PC-3 (cell line): ENCODE results near the gene SNCAIP. TPM values are rescaled to one million over a fixed set of nuclear protein-coding genes. Genes with fewer than 3 reads are reported as not detected.

ENCODE experiments used
- ATAC-seq: fragments of 200-7000 bp; cut with Tn5 transposase; 2 replicates; pipeline ENCODE4 v1.9.1; 2020; ENCODE audit warnings: mild to moderate bottlenecking, moderate library complexity
- BruUV-seq: library from RNA; stranded (reverse); fragments of 400-500 nt; replicated peaks from 2 replicates; lab custom pipeline; 2021; lab: Mats Ljungman, UMichigan
- CTCF ChIA-PET: fragments of 300-600 bp; sonication (Branson Sonifier 250); formaldehyde crosslinking; loops from one replicate; lab custom pipeline; 2022; ENCODE audit warnings: antibody characterized with exemption; lab: Charles Lee
- POLR2A ChIA-PET: fragments of 300-600 bp; sonication (Branson Sonifier 250); formaldehyde crosslinking; loops from one replicate; lab custom pipeline; 2022; ENCODE audit warnings: antibody characterized with exemption; ENCODE audit not compliant: unreplicated experiment; lab: Charles Lee
- DNase-seq: peaks from one replicate; pipeline ENCODE4 v3.0.0-alpha.2; 2015
- H2AFZ ChIP-seq: fragments of 300-600 bp; sonication (generic); 2 replicates; pipeline ENCODE4 v1.6.0; 2016; ENCODE audit warnings: antibody characterized with exemption, low read length
- H3F3A ChIP-seq: fragments of 300-600 bp; sonication (generic); one replicate; pipeline ENCODE4 v1.6.0; 2017; ENCODE audit warnings: antibody characterized with exemption, low read length, control low read depth, mild to moderate bottlenecking; ENCODE audit not compliant: unreplicated experiment
- H3K27ac ChIP-seq: fragments of 300-600 bp; sonication (generic); 2 replicates; pipeline ENCODE4 v1.5.1; 2016; ENCODE audit warnings: mild to moderate bottlenecking, low read length
- H3K27me3 ChIP-seq: fragments of 300-600 bp; sonication (generic); 2 replicates; pipeline ENCODE4 v1.6.1; 2016; ENCODE audit warnings: low read length, mixed read lengths
- H3K36me3 ChIP-seq: fragments of 300-600 bp; sonication (generic); 2 replicates; pipeline ENCODE4 v1.6.1; 2016; ENCODE audit warnings: low read depth, mixed run types, low read length, mixed read lengths
- H3K4me1 ChIP-seq: fragments of 300-600 bp; sonication (generic); 2 replicates; pipeline ENCODE4 v1.5.1; 2016; ENCODE audit warnings: low read length; ENCODE audit not compliant: insufficient read depth
- H3K4me2 ChIP-seq: fragments of 300-600 bp; sonication (generic); 2 replicates; pipeline ENCODE4 v1.6.0; 2016; ENCODE audit warnings: low read length
- H3K4me3 ChIP-seq: fragments of 300-600 bp; sonication (generic); 2 replicates; pipeline ENCODE4 v1.5.1; 2016; ENCODE audit warnings: mild to moderate bottlenecking, low read length, mixed read lengths
- H3K79me2 ChIP-seq: fragments of 300-600 bp; sonication (generic); 2 replicates; pipeline ENCODE4 v1.6.1; 2017; ENCODE audit warnings: low read length, mixed read lengths
- H3K9ac ChIP-seq: fragments of 300-600 bp; sonication (generic); 2 replicates; pipeline ENCODE4 v1.6.0; 2016; ENCODE audit warnings: mild to moderate bottlenecking, low read length
- H3K9me2 ChIP-seq: fragments of 300-600 bp; sonication (generic); replicated peaks from 2 replicates; pipeline ENCODE4 v1.6.1; 2016; ENCODE audit warnings: mixed run types, low read length, mixed read lengths
- H3K9me3 ChIP-seq: fragments of 300-600 bp; sonication (generic); 2 replicates; pipeline ENCODE4 v1.6.1; 2016; ENCODE audit warnings: low read length, mixed read lengths
- H4K20me1 ChIP-seq: fragments of 300-600 bp; sonication (generic); 2 replicates; pipeline ENCODE4 v1.6.1; 2016; ENCODE audit warnings: low read length, mixed read lengths
- EZH2 ChIP-seq: fragments of 300-600 bp; sonication (generic); IDR thresholded peaks from one replicate; pipeline ENCODE4 v1.6.1; 2017; ENCODE audit warnings: antibody characterized with exemption, mild to moderate bottlenecking, low read length; ENCODE audit not compliant: unreplicated experiment
- EZH2phosphoT487 ChIP-seq: fragments of 300-600 bp; sonication (generic); IDR thresholded peaks from 2 replicates; pipeline ENCODE4 v1.6.1; 2018; ENCODE audit warnings: mild to moderate bottlenecking, antibody characterized with exemption, low read length, borderline replicate concordance
- intact Hi-C: fragments of 100-400 bp; cut with micrococcal nuclease; formaldehyde crosslinking; loops from 2 replicates; pipeline ENCODE4 v1.9.0; 2023
- total RNA-seq: library from RNA; depleted of rRNA; stranded (reverse); fragments of >200 nt; gene quantifications from 2 replicates; pipeline ENCODE4 v1.2.3, GENCODE V29; 2014
- TF ChIP-seq, protein P1 (sequence below): fragments of 300-600 bp; sonication (generic); conservative IDR thresholded peaks from 2 replicates; pipeline ENCODE4 v1.5.1; 2017; ENCODE audit warnings: antibody characterized with exemption, low read depth, mild to moderate bottlenecking, low read length

Gene SNCAIP
- total RNA-seq, 1 experiment from 2014 or later: not detected

DNA sequence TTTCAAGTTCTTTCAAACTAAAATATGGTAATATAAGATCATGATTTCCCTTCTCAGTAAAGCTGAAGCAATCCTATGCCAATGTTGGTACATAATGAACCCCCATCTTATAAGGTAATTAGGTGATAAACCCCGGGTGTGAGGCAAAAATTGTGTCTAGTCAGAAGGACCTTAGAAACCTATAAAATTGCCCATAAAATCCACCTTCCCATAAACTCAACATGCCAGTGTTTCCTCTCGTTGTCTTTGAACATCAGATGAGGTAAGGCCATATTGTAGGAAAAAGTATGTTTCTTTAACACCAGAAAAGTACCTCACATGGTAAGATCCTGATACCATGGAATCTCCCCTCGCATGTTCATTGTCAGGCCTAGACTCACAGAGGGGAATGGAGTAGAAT lies 43.3 kb downstream of the SNCAIP start:
- Histone ChIP-seq H3F3A (no peaks in the 10 kb centered on the region), H3K4me3 (no peak overlapping the region), H3K9me3 (no peaks in the 10 kb centered on the region), H3K4me1 (no peaks in the 10 kb centered on the region), H3K36me3 (no peaks in the 10 kb centered on the region), H4K20me1 (no peaks in the 10 kb centered on the region), H3K27ac (no peak overlapping the region), H3K9ac (no peak overlapping the region), H3K27me3 (no peaks in the 10 kb centered on the region), H2AFZ (no peak overlapping the region), H3K4me2 (no peak overlapping the region), H3K79me2 (no peaks in the 10 kb centered on the region), H3K9me2 (no peaks in the 10 kb centered on the region)
- no peak for ATAC-seq
- DNase-seq: no peak
- CTCF ChIA-PET: no interaction called here
- intact Hi-C loops: no loop called here
- POLR2A ChIA-PET: no interaction called here
- TF ChIP-seq, protein P1, sequence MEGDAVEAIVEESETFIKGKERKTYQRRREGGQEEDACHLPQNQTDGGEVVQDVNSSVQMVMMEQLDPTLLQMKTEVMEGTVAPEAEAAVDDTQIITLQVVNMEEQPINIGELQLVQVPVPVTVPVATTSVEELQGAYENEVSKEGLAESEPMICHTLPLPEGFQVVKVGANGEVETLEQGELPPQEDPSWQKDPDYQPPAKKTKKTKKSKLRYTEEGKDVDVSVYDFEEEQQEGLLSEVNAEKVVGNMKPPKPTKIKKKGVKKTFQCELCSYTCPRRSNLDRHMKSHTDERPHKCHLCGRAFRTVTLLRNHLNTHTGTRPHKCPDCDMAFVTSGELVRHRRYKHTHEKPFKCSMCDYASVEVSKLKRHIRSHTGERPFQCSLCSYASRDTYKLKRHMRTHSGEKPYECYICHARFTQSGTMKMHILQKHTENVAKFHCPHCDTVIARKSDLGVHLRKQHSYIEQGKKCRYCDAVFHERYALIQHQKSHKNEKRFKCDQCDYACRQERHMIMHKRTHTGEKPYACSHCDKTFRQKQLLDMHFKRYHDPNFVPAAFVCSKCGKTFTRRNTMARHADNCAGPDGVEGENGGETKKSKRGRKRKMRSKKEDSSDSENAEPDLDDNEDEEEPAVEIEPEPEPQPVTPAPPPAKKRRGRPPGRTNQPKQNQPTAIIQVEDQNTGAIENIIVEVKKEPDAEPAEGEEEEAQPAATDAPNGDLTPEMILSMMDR: no peak
- TF ChIP-seq EZH2phosphoT487 (no peak), EZH2 (no peak)
- BruUV-seq: no TSS peak

DNA sequence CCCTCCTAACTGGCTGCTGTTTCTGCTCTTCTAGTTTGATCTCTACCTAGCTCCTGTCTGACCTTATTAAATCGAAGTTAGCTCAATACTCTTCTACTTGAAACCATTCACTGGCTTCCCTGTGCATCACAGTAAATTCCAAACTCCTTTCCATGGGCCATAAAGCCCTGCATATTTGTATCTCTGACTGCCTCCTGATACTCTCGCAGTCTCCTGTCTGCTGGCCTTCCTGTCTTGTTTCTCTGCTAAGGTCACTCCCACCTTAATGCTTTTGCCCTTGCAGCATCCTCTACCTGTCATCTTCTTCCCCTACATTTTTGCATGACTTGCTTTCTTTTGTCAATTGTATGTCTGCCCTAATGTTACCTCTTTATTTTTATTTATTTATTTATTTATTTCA lies 44.8 kb downstream of the SNCAIP start:
- H3K9ac ChIP-seq: no peak overlapping the region
- no peaks in the 10 kb centered on the region for H3F3A ChIP-seq
- POLR2A ChIA-PET: no interaction called here
- no peaks in the 10 kb centered on the region for H3K27me3 ChIP-seq
- no TSS peak for BruUV-seq
- no peaks in the 10 kb centered on the region for H3K4me1 ChIP-seq
- H2AFZ ChIP-seq: no peak overlapping the region
- intact Hi-C loops: no loop called here
- no peaks in the 10 kb centered on the region for H3K9me2 ChIP-seq
- no peak overlapping the region for H3K27ac ChIP-seq
- H3K4me2 ChIP-seq: no peak overlapping the region
- DNase-seq (no peak), ATAC-seq (no peak)
- TF ChIP-seq EZH2phosphoT487 (no peak), EZH2 (no peak)
- TF ChIP-seq, protein P1: no peak
- H3K79me2 ChIP-seq: no peaks in the 10 kb centered on the region
- no peak overlapping the region for H3K4me3 ChIP-seq
- CTCF ChIA-PET: no interaction called here
- H4K20me1 ChIP-seq: no peaks in the 10 kb centered on the region
- H3K36me3 ChIP-seq: no peaks in the 10 kb centered on the region
- H3K9me3 ChIP-seq: no peaks in the 10 kb centered on the region

DNA sequence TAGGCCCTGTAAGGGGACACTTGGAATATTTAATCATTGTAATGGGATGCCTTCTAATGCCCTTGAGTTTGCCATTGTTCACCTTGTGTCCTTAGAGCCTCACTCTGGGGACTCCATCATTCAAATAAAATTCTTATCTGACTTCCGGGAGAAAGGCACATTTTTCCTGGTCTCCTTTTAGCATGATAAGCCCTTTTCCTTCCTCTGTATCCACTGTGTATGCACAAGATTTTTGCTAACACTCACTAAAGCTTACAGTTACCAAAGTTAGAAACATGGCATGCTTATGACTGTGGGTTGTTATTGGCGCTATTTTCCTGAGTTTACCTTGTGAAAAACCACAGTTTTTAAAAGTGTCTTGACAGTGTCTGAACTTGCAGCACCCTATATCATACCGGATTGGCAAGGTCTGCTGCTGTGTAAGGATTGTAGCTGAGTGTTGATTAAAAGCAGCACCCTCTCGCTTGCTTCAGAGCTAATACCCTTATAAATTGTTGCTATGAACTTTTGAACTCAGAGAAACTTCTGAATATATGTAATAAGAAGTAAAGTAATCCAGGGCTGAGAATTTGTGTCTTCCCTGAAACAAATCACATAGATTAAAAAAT lies 46.4 kb downstream of the SNCAIP start:
- Histone ChIP-seq H3K27me3 (no peaks in the 10 kb centered on the region), H3K9ac (no peak overlapping the region), H2AFZ (no peak overlapping the region), H3K4me2 (no peak overlapping the region), H4K20me1 (no peaks in the 10 kb centered on the region), H3K36me3 (no peaks in the 10 kb centered on the region), H3K9me2 (no peaks in the 10 kb centered on the region), H3K4me3 (no peak overlapping the region), H3K27ac (no peak overlapping the region), H3K4me1 (no peaks in the 10 kb centered on the region), H3K9me3 (no peaks in the 10 kb centered on the region), H3K79me2 (no peaks in the 10 kb centered on the region), H3F3A (no peaks in the 10 kb centered on the region)
- TF ChIP-seq EZH2phosphoT487 (no peak), EZH2 (no peak)
- TF ChIP-seq, protein P1: no peak
- DNase-seq: no peak
- intact Hi-C loops: no loop called here
- BruUV-seq: no TSS peak
- POLR2A ChIA-PET: no interaction called here
- CTCF ChIA-PET: no interaction called here
- no peak for ATAC-seq
